GM21576 (cell line): ENCODE data around the gene GTF3C4.
A peak's percentile ranks its signal among the peaks of the same experiment; 100 is the strongest.

Experiments
- ATAC-seq: cut with Tn5 transposase; IDR thresholded peaks from one replicate; pipeline ENCODE4 v1.9.1; 2021; ENCODE audit warnings: mild to moderate bottlenecking, moderate library complexity; ENCODE audit not compliant: unreplicated experiment

GTF3C4 gene

GRCh38 chr9:132647355-132647754 is 22.9 kb upstream of the GTF3C4 start:
- no peak for ATAC-seq

GRCh38 chr9:132647806-132648205 is 22.5 kb upstream of the GTF3C4 start:
- ATAC-seq, result no peak

GRCh38 chr9:132648283-132648682 is 22.0 kb upstream of the GTF3C4 start:
- ATAC-seq, result no peak

- ATAC-seq, result no peak
Measured at GRCh38 chr9:132648685-132649084, 21.6 kb upstream of the GTF3C4 start.

- no peak for ATAC-seq
Measured at GRCh38 chr9:132651259-132651658, 19.0 kb upstream of the GTF3C4 start.

- ATAC-seq, result no peak
Measured at GRCh38 chr9:132656299-132656698, 14.0 kb upstream of the GTF3C4 start.

GRCh38 chr9:132662152-132662945 is 7.9 kb upstream of the GTF3C4 start:
- no peak for ATAC-seq

GRCh38 chr9:132663117-132663516 is 7.1 kb upstream of the GTF3C4 start:
- no peak for ATAC-seq

GRCh38 chr9:132663851-132664250 is 6.4 kb upstream of the GTF3C4 start:
- no peak for ATAC-seq

GRCh38 chr9:132669319-132669697 is 956 bp upstream of the GTF3C4 start:
- no peak for ATAC-seq

GRCh38 chr9:132669698-132670456 is 387 bp upstream of the GTF3C4 start, which contains the start of gene DDX31:
TSS of gene DDX31 (minus strand) at chr9:132669983. CDS start at chr9:132669934, 49 bp downstream.
- ATAC-seq, result peak; percentile 65

- ATAC-seq, result no peak
Measured at GRCh38 chr9:132671620-132672412, 1.6 kb downstream of the GTF3C4 start.

- no peak for ATAC-seq
Measured at GRCh38 chr9:132672413-132672690, 2.1 kb downstream of the GTF3C4 start.

GRCh38 chr9:132673355-132673754 is 3.1 kb downstream of the GTF3C4 start:
- no peak for ATAC-seq

- no peak for ATAC-seq
Measured at GRCh38 chr9:132674485-132674884, 4.2 kb downstream of the GTF3C4 start.

- no peak for ATAC-seq
Measured at GRCh38 chr9:132677976-132678375, 7.7 kb downstream of the GTF3C4 start.

- ATAC-seq, result no peak
Measured at GRCh38 chr9:132679946-132680625, 9.8 kb downstream of the GTF3C4 start.

- no peak for ATAC-seq
Measured at GRCh38 chr9:132681561-132681960, 11.3 kb downstream of the GTF3C4 start.

GRCh38 chr9:132683873-132684272 is 13.6 kb downstream of the GTF3C4 start:
- no peak for ATAC-seq

- ATAC-seq, result no peak
Measured at GRCh38 chr9:132690696-132691095, 20.4 kb downstream of the GTF3C4 start.

GRCh38 chr9:132694144-132694543 is 23.9 kb downstream of the GTF3C4 start:
- ATAC-seq, result no peak
